ENCODE results near the gene TUBB6.

The TUBB6 gene

DNA sequence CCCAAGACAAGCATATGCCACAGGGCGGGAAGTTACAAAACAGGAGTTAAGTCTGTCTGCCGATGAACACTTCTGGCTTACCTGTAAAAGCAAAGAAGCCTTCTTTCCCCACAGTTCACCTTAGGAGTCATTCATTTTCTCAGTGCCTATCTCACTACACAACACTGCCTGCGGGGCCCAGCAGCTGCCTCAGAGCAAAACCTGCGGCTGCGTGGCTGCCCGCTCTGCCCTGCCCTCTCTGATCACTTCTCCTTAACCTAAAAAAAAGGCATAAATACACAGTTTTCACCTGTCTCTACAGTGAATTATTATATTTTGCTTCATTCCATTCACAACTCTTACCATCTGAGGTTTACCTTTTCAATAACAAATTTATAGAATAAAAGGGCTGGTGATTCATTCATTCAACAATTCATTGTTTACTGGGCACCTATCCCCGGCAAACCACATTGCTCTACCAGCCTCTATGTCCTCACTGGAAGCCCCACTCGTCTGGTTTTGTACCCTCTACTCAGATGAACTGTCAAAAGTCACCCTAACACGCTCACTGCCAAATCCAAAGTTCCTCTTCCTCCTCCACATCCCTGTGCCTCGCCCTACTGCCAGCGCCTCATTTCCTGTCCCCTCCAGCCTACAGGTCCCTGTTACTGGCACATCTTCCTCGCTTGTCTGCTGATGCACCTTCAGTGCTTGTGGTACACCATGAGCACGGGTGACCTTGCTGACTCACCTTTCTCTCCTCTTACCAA, 37.6 kb downstream of the TUBB6 start:
- no peak for DNase-seq

DNA sequence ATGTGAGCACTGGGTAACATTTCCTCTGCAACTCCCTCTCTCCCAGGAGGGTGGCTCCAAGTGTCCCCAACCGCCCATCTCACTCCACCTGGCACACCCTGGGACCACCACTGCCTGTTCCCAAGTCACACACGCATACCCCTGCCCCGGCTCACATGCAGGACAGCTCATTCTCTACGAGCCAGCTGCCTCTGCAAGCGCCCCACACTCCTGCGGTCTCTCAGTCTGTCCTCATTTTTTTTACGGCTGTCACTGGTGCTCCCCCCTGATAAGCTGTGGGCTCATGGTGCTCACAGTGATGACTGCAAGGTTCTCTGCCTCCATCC, 38.2 kb downstream of the TUBB6 start:
- DNase-seq = no peak

DNA sequence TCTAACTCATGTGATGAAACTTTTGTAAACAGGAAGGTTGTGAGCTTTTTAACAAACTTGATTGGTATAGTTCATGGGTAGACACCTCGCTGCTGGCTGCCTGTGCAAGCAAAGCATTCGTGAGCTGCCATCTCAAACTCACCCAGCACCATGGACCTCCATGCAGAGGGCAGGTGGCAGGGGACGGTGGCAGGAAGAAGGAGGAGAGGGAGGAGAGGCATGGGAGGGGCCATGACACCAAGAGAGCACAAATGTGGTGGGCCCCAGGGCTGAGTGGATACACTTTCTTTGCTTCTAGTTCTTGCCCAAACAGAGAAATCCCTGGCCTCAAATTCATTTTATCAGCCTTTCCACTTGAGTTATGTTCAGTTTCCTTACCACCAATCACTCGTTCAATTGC, 39.9 kb downstream of the TUBB6 start:
- DNase-seq = no peak

DNA sequence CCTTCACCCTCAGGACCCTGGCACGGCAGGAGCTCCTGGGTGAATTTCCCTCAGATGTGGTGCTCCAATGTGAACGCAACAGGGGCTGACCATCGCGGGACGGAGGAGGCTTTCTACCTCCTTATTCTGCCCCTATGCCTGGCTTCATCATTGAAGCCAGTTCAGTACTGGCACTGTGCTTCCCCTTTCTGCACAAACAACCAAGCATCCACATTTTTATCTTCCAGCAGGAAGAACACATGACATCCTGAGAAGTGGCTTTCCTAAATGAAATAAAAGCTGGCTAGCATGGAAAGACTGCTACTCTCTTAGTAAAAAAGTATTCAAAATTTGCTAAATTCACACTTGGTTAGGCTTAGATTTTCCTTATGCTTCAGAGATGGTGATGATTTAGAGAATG, 44.1 kb downstream of the TUBB6 start:
- DNase-seq = no peak

DNA sequence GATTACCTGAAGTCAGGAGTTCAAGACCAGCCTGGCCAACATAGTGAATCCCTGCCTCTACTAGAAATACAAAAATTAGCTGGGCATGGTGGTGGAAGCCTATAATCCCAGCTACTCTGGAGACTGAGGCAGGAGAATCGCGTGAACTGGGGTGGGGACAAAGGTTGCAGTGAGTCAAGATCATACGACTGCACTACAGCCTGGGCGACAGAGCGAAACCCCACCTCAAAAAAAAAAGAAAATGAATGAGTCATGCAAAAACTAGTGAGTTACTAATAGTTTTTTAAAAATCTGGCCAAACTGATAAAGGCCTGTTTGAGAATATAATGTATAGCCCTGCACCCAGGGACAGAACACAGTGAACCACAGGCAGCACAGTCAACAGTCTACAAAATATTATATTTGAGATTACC, 51.5 kb downstream of the TUBB6 start:
- no peak for DNase-seq

DNA sequence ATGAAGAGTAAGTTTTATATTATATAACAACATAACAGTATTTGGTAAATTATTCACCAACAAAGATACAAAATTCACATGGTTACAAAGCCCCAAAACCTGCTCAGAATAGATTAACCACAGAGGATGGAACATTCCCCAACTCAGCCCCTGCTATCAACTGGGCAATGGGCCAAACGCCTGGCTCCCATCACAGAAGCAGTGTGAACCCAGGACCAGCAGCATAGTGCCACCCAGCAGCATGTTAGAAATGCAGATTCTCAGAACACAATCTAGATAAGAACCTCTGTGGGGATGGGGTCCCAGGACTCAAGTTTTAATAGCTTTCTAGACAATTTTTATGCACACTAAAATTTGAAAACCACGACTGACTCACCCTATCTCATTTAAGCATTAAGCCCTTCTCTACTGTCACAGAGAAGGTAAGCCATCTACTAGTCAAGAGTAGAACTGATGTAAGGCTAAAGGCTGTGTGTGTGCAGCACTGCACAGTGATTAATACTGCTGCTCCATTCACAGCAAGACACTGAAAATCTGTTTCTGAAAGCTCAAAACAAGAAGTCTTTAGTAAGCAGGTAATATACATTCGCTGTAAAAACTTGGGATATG, 53.8 kb downstream of the TUBB6 start:
- DNase-seq = no peak

DNA sequence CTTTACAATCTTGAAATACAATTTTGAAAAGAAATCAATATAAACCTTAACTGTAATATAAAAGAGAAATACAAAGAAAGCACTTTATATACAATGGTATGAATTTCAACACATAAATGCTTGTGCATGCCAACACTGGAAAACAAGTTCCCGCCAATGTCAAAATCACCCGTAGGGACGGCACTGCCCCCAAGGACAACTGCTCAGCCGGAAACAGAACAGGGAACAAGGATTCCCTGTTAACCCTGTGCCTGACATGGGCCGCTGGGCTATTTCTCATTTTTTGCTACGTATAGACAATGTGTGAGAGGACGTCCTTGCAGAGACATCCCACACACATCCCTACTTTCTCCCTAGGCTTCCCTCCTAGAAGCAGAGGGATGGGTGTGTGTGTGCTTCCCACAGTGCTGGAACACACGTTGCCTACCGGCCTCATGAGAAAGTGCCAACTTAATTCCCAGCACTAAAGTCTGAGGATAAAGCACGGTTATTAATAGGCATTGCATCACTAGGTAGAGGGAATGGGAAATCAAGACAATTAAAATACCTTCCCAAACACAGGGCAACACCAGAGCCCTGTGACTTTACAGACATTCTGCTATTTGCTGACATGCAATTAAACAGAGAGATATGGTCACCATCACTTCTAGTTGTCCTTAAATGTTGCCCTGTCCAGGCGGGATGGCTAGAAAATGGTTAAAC, 54.6 kb downstream of the TUBB6 start:
- DNase-seq = no peak

DNA sequence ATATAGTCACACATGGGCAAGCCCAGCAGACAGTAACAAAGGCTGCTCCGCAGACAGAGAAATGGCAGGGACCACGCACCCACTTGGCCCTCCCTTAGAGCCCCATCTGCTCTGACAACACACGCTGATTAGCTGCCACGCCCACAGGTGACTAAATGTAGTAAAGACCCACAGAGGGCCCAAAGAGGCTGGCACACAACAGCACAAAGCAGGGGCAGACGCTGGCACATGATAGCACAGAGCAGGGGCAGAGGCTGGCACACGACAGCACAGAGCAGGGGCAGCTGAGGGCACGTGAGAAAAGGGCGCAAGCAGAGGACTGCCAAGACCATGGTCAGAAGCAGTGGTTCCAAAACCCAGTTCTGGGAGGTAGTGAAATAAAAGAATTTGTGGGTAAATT, 58.3 kb downstream of the TUBB6 start:
- no peak for DNase-seq

DNA sequence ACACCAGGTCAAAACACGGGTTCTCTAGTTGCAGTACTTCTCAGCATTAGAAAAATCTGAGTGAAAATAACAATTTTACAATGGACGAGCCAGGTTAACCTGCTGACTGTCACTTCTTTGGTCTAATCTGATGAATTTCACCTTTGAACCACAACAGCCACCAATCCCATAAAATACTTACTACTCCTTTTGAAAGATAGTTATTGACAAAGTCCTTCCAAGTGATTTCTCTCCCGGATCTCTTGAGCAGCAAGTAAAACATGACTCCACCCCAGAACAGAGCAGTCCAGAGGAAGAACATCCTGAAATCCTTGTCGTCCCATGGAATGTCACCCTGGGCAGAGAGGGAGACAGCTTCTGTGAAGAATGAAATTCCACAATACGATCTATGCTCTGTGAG, 58.7 kb downstream of the TUBB6 start:
- no peak for DNase-seq

DNA sequence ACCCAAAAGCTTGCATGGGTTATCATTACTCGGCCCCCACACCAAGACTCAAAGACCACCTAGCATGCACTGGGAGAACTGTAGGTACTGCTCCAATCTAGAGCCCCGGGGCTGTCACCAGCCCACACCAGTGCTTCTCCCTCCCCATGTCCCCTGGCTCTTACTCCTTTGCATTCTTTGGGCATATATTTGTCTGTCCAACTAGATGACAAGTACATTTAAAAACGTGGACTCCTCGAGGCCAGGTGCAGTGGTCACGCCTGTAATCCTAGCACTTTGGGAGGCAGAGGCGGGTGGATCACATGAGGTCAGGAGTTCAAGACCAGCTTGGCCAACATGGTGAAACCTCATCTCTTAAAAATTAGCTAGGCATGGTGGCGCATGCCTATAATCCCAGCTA, 61.2 kb downstream of the TUBB6 start:
- no peak for DNase-seq

DNA sequence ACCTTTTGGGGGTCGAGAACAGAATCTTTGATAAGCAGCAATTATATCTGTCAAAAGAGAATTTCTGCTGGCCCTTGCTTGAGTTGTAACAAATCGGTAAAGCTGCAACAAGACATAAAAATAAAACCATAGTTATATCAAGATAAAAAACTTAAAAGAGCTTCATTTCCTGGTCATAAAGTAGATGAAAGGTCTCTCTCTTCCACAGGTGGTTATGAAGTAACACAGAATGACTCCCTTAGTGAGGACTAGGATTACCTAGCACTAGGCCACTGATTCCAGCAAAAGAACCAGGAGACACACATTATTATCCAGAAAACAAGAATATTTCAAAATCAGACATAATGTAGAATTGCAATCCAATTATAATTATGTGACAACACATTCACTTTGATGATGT, 63.5 kb downstream of the TUBB6 start:
- no peak for DNase-seq

DNA sequence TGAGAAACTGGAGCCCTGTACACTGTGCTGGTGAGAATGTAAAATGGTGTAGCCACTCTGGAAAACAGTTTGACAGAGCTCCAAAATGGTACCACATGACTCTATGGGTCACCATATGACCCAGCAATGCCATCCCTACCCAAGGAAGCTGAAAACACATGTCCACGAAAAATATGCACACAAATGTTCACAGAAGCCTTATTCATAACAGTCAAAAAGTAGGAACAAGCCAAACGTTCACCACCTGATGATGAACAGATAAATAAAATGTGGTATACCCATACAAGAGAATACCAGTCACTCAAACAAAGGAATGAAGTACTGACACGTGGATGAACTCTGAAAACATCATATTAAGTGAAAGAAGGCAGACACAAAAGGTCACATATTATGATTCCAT, 64.4 kb downstream of the TUBB6 start:
- no peak for DNase-seq

DNA sequence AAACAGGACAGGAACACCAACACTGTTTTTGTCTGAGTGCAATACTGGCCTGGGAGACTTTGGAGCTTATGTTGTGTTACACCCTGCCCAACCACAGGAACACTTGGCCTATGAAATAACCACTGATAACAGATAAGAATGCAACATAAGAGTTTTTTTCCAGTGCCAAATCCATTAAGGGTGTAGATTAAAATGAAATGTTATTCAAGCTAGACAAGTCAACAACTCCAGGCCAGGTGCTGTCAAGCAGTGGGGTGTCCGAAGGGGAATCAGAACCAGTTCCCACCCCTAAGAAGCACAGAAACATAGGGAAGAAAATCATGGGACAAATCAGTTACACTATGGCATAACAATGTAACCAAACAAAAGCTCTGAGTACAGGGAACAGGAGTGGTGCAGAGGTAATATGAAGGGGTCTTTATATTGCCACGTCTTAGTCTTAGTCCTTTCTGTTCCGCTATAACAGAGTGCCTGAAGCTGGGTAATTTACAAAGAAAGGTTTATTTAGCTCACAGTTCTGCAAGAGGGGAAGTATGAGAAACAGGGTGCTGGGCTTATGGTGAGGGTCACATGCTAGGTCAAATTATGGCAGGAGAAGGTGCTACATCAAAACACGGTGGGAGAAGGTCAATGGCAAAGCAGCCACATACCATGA, 65.2 kb downstream of the TUBB6 start:
- DNase-seq = no peak

DNA sequence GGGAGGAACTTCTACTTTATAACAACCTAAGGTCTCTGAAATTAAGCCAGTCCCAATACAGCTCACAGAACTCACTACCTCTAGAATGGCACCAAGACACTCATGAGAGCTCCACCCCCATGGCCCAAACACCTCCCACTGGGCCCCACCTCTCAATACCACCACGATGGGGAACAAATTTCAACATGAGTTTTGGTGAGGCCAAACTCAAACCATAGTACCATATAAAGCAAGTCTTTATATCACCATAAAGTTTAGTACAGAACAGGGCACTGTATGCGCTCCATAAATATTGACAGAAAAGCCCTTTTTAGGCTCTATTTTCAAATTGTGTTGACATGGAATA, 65.7 kb downstream of the TUBB6 start:
- DNase-seq = no peak

DNA sequence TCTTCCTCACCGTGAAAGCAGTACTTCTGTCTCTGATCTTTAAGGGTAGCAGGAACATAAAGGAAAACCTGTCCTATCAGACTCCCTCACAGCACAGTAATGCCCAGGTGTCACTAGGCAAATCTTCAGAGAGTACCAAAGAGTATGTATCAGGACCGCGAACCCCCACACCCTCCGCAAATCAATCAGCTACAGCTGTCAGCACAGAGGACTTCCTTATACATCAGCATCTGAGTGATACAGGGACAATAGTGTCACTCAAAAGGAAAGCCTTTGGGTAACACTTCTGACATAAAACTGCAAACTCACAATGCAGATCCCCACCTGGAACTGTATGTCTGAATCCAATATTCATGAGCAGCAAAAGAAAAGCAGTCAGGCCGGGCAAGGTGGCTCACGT, 66.4 kb downstream of the TUBB6 start:
- DNase-seq = no peak

Measured in NCI-H446 (cell line).